Endometrial microvascular endothelial cells (primary cell): Measurements from ENCODE around the gene TNFRSF14. TPM values are rescaled to one million over a fixed set of nuclear protein-coding genes. Genes with fewer than 3 reads are reported as not detected.
"Not testable (repeated sequence)": the region's sequence is repeated elsewhere in the genome, so short reads cannot be mapped to it uniquely, and the experiment has no call there.

Experiments used
- in situ Hi-C: cut with HindIII; loops from 2 replicates; pipeline ENCODE4 v1.10.0; 2017; ENCODE audit warnings: low sequenced_read_pairs, low pct_unique_long_range_greater_than_20kb; ENCODE audit errors: inconsistent ontology term
- total RNA-seq: library from RNA; depleted of rRNA; stranded (reverse); fragments of >200 nt; gene quantifications from one replicate; pipeline ENCODE4 v1.2.3, GENCODE V29; 2015; ENCODE audit errors: inconsistent ontology term

Gene TNFRSF14
- total RNA-seq, 1 donor from 2014 or later = 41.4 TPM

DNA sequence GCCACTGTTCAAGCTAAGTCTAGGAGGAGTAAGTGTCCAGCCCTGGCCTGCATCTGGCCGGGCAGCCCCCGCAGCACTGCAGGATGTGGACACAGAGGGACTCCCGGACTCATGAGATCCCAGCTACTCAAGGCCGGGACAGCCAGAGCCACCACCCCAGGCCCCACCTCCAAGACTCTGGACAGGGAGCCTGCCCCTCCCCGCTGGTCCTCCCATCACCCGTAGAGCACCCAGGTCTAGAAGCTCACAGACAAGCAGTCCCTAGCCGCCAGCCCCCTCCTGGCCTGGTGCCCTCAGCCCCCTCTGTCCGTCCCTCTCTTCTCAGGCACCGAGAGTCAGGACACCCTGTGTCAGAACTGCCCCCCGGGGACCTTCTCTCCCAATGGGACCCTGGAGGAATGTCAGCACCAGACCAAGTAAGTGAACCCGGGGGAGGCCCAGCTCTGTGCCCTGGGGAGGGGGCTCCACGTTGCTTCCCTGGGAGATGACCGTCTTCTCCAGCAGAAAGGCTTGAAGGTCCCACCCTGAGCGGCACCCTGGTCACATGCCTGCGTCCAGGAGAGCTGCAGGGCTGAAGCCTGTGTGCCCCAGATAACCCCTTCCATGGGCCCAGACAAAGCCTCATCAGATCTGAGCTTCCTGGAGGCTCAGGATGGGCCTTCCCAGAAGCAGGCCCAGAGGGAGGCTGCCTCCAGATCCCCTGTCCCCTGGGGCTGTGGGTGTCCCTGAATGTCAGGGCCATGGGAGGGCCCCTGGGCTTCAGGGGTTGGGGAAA is 4.3 kb downstream of the TNFRSF14 start:
- in situ Hi-C loops = no loop called here

- in situ Hi-C loops = no loop called here
Observed at GRCh38 chr1:2561446-2561845, 5.3 kb downstream of the TNFRSF14 start.

- in situ Hi-C loops = no loop called here
Observed at GRCh38 chr1:2561898-2562895, 6.0 kb downstream of the TNFRSF14 start.

- in situ Hi-C loops = no loop called here
Observed at GRCh38 chr1:2563205-2563604, 7.0 kb downstream of the TNFRSF14 start.

- in situ Hi-C loops = no loop called here
Observed at GRCh38 chr1:2564006-2564814, 8.0 kb downstream of the TNFRSF14 start.

GRCh38 chr1:2564815-2565374 is 8.7 kb downstream of the TNFRSF14 start:
- in situ Hi-C loops = no loop called here

- in situ Hi-C loops = no loop called here
Observed at GRCh38 chr1:2566101-2567045, 10.2 kb downstream of the TNFRSF14 start.

- in situ Hi-C loops = no loop called here
Observed at GRCh38 chr1:2567083-2567679, 11.0 kb downstream of the TNFRSF14 start.

DNA sequence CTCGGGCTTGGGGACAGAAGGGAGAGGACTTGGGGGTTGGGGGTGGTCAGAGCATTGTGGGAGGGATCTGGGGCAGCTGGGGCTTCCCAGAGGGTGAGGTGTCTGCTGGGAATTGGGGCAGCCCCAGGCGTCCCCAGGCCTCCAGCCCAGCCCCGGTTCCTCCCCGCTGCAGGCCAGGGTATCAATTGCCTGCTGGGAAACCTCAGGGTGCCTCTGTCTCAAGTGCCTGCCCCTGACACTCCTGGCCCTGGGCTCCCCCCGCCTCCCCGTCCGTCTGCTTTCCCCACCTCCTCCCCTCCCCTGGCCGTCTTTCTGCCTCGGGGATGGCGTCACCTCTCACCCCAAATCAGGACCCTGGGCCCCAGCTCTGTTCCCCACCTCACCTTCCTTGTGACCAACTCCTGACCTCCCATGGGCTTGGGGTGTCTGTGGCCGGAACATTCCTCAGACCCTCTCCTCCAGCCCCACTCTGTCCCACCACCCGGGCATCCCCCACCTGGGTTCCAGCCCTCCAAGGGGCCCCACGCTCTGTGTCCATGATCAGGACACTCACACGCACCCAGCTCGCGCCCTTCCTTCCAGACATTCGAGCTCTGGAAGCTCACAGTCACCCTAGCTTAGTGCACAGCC is 12.1 kb downstream of the TNFRSF14 start:
- in situ Hi-C loops = not testable (repeated sequence)

DNA sequence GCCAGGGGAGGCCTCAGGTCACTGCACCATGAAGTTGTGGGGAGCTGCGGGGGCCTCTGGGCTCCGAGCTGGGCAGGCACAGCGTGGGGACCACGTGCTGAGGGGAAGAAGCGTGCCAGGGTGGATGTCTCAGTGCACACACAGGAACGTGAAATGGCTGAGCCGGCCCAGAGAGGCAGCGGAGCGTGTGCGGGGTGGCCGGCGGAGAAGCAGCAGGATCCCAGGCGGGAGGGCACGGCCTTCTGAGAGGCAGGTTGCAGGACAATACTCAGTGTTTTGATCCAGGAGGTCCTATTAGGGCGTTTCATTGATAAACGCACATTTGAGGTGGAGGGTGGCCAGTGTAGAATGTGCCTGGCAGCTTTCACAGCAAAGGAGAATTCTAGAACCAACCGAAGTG is 12.9 kb downstream of the TNFRSF14 start:
- in situ Hi-C loops = no loop called here

DNA sequence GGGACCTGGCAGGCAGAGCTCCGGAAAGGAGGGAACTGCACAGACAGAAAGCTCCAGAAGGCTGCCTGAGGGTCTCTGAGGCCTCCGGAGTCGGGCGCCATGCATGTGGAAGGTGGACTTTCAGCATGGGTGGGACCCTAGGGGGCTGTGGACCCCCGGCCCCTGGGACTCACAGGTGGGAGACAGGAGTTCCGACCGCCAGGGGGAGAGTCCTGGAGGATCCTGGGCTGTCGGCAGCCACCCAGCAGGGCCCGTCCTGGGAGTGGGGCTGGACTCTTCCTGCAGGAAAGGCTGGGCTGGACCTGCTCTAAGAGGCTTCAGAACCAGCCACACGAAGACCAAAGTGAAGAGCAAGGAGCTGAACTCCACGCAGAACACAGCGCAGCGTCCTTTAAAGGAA is 13.5 kb downstream of the TNFRSF14 start:
- in situ Hi-C loops = not testable (repeated sequence)

- in situ Hi-C loops = no loop called here
Observed at GRCh38 chr1:2570332-2570731, 14.2 kb downstream of the TNFRSF14 start.

DNA sequence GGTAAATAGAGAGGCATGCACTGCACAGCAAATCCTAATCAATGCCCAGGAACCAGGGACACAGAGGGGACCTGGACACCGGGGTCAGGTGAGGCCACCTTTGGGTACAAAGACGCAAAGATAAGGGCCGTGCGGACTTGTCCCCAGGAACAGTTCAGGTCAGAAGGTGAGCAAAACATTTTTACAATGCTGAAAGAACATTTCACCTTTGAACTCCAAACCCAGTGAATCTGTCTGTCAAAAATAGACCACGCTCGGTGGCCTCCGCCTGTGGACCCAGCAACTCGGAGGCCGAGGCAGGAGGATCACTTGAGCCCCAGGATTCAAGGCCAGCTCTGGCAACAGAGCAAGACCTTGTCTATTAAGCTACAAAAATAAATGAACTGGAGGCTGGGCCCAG is 15.2 kb downstream of the TNFRSF14 start:
- in situ Hi-C loops = no loop called here

- in situ Hi-C loops = no loop called here
Observed at GRCh38 chr1:2573250-2573920, 17.2 kb downstream of the TNFRSF14 start.

DNA sequence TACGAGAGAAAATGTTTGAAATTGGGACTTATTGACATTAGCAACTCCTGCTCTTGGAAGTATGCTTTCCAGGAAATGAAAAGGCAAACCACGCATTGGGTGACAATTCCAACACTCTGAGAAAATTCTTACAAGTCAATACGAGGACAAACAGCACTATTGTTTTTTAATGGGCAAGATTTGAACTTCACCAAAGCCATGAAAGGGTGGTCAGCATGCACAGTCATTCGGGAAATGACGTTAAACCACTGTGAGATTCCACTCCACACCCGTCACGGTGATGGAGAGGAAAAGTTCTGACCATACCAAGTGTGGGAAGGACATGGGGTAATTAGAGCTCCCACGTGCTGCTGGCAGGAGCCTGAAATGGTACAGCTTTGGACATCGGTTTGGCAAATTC is 18.2 kb downstream of the TNFRSF14 start:
- in situ Hi-C loops = no loop called here

- in situ Hi-C loops = no loop called here
Observed at GRCh38 chr1:2575801-2576663, 19.9 kb downstream of the TNFRSF14 start.
